Urothelium cell line (cell line): ENCODE results near the gene SPHK1.

Experiments used
- DNase-seq: peaks from one replicate; pipeline ENCODE4 v3.0.0; 2011; ENCODE audit warnings: low spot score, mixed read lengths
- FAIRE-seq: peaks from 2 replicates; lab custom pipeline; 2011; peaks lifted over from hg19 to GRCh38; lab: Jason Lieb, UNC

Gene SPHK1

DNA sequence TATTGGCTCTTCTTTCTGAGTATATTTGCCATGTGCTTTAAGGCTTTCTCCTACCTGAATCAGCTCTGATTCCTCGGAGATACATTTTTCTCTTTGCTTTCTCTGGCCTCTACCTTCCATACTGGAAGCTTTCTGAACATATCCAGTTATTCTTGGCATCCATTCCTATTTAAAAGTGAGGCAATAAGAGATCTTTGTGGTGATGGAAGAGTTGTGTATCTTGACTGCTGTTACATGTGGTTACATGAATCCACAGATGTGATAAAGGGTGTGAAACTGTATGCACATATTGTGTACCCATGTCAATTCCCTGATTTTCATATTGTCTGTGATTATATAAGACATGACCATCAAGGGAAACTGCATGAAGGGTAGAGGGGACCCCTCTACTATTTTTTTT lies 44.1 kb downstream of the SPHK1 start:
- no peak for FAIRE-seq
- DNase-seq = no peak

- DNase-seq (no peak), FAIRE-seq (no peak)
Observed at GRCh38 chr17:76431509-76431908, 47.1 kb downstream of the SPHK1 start.

- DNase-seq = no peak
- no peak for FAIRE-seq
Observed at GRCh38 chr17:76432004-76432403, 47.6 kb downstream of the SPHK1 start.

DNA sequence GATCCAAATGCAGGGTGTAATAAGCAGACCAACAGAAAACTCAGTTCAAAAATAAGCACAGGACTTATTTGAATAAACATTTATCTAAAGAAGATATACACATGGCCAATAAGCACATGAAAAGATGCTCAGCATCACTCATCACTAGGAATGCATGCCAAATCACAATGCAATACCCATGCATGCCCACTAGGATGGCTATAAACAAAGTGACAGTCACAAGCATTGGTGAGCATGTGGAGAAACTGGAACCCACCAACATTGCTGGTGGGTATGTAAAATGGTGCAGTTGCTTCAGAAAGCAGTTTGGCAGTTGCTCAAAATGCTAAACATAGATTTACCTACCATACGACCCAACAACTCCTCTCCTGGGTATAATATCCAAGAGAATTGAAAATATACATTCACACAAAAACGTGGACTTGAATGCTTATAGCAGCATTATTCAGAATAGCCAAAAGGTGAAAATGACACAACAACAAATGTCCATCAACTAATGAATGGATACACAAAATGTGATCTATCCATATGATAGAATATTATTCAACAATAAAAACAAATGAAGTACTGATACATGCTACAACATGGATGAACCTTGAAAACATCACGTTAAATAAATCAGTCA lies 48.4 kb downstream of the SPHK1 start:
- FAIRE-seq (peak; percentile 77), DNase-seq (no peak)

DNA sequence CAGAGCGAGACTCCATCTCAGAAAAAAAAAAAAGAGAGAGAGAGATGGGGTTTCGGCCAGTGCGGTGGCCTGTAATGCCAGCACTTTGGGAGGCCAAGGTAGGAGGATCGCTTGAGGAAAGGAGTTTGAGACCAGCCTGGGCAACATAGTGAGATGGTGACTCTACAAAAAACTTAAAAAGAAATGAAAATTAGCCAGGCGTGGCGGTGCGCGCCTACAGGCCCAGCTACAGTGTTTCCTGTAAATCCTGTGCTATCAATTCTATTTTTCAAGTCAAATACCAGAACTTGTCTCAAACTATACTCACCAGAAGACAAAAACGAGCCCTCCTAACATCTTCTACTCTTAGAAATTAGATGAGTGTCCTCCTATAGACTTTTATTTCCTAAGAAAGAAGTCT lies 49.3 kb downstream of the SPHK1 start:
- FAIRE-seq (no peak), DNase-seq (no peak)

GRCh38 chr17:76434870-76435269 lies 50.5 kb downstream of the SPHK1 start:
- no peak for FAIRE-seq

DNA sequence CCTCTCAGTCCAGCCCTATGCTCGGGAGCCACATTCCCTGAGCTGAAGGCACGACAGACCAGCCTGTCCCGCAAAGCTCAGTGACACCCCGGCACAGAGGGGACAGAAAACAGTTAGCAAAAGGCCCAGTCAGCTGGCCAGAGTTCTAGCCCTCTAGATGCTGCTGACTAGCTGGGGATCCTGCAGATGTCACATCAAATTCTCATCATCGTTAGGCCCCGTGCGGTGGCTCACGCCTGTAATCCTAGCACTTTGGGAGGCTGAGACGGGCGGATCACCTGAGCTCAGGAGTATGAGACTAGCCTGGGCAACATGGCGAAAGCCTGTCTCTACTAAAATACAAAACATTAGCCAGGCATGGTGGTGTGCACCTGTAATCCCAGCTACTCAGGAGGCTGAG lies 51.3 kb downstream of the SPHK1 start:
- DNase-seq (no peak), FAIRE-seq (no peak)

More at GRCh38 chr17:76434870-76435269, 50.5 kb downstream of the SPHK1 start:
- DNase-seq = no peak
